Kidney glomerular epithelial cell (primary cell): Measurements from ENCODE around the gene PSEN1.
A peak's percentile ranks its signal among the peaks of the same experiment; 100 is the strongest.

Source experiments
- DNase-seq: peaks from one replicate; lab custom pipeline; 2025; lab: John Stamatoyannopoulos, UW

PSEN1 gene

DNA sequence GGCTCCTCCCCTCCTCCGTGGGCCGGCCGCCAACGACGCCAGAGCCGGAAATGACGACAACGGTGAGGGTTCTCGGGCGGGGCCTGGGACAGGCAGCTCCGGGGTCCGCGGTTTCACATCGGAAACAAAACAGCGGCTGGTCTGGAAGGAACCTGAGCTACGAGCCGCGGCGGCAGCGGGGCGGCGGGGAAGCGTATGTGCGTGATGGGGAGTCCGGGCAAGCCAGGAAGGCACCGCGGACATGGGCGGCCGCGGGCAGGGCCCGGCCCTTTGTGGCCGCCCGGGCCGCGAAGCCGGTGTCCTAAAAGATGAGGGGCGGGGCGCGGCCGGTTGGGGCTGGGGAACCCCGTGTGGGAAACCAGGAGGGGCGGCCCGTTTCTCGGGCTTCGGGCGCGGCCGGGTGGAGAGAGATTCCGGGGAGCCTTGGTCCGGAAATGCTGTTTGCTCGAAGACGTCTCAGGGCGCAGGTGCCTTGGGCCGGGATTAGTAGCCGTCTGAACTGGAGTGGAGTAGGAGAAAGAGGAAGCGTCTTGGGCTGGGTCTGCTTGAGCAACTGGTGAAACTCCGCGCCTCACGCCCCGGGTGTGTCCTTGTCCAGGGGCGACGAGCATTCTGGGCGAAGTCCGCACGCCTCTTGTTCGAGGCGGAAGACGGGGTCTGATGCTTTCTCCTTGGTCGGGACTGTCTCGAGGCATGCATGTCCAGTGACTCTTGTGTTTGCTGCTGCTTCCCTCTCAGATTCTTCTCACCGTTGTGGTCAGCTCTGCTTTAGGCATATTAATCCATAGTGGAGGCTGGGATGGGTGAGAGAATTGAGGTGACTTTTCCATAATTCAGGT lies at the start of gene PSEN1:
TSS of gene PSEN1 (plus strand) at position 121 of the 839 bp plus-strand sequence. CDS start 11,513 bp downstream, outside the sequence.
- peak; percentile 81 for DNase-seq

DNA sequence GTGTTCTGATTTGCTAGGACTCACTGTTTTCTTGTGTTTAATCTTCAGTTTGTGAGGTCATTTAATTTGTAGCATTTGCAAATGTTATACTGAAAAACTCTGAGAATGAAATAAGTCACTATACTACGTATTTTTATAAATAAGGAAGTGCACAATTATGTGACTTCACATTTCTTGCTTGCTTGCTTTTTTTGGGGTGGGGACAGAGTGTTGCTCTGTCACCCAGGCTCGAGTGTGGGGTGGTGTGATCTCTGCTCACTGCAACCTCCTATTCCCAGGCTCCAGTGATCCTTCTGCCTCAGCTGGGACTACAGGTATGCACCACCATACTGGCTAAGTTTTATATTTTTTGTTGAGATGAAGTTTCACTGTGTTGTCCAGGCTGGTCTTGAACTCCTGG lies 45.3 kb upstream of the PSEN1 start:
- no peak for DNase-seq

DNA sequence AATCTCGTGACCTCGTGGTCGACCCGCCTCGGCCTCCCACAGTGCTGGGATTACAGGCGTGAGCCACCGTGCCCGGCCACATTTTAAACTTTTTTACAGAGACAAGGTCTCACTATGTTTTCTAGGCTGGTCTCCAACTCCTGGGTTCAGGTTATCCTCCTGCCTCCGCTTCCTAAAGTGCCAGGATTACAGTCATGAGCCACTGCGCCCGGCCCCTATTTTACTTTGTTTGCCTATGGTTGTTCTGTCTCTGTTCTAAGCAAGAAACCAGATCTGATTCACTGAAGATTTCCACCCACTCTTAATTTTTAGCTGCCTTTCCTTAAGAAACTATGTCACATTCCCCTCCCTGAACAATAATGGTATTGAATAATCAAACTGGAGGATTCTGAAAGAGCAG lies 38.9 kb upstream of the PSEN1 start:
- DNase-seq = no peak

DNA sequence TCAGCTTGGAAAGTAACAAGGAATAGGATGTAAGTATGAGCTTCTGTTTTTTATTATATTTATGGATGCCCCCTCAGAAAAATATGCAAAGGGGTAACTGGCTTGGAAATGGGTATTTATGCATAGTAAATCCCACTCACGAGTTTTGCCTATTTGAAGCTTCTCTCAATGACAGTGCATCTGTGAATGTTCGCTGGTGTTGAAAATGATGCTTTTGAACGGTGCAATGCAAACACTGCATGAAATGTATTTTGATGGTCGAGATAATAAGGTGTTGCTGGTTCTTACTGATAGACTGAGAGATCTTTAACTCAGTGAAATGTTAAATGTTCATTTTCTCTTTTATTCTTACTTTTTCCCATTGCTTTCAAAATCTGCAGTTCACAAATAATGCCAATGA lies 36.0 kb upstream of the PSEN1 start:
- DNase-seq = no peak

DNA sequence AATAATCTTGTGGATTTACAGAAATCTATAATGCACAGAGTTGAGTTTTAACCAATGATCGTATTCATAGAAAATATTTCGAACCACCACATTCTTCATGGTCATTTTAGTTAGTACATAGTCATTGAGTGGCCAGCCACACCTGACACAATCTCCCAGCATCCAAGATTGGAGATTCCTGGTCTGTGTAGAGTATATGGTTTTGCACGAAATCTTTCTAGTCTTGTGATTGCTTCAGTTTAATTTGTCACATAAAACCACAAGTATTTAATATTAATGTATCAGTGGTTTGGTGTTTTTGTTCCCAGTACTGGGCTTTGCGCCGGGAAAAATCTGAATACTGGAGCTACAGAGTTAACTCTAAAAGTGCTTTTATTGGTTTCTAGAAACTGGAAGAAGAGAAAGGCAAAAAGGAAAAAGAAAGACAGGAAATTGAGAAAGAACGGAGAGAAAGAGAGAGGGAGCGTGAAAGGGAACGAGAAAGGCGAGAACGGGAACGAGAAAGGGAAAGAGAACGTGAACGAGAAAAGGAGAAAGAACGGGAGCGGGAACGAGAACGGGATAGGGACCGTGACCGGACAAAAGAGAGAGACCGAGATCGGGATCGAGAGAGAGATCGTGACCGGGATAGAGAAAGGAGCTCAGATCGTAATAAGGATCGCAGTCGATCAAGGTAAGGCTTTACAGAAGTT lies 33.4 kb upstream of the PSEN1 start:
- no peak for DNase-seq

DNA sequence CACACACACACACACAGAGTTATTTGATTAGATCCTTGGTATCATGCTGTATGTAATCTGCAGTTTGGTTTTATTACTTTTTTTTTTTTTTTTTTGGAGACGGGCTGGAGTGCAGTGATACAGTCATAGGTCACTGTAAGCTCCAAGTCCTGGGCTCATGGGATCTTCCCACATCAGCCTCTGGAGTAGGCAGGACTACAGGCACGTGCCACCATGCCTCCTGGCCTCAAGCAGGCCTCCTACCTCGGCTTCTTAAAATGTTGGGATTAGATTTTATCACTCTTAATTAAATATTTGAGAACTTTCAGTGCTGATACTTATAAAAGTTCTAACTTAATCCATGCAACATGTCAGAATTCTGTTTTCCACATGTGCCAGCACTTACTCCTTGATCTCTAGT lies 31.3 kb upstream of the PSEN1 start:
- DNase-seq = no peak

DNA sequence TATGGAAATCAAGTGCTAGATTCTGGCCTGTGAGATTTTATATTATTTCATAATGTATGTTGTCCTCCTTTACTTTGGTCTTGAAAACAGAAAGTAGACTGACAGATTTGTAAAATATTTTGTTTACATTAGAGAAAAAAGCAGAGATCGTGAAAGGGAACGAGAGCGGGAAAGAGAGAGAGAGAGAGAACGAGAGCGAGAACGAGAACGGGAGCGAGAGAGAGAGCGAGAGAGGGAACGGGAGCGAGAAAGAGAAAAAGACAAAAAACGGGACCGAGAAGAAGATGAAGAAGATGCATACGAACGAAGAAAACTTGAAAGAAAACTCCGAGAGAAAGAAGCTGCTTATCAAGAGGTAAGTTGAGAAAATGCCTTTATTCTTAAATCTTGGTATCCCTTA lies 30.6 kb upstream of the PSEN1 start:
- DNase-seq = no peak

DNA sequence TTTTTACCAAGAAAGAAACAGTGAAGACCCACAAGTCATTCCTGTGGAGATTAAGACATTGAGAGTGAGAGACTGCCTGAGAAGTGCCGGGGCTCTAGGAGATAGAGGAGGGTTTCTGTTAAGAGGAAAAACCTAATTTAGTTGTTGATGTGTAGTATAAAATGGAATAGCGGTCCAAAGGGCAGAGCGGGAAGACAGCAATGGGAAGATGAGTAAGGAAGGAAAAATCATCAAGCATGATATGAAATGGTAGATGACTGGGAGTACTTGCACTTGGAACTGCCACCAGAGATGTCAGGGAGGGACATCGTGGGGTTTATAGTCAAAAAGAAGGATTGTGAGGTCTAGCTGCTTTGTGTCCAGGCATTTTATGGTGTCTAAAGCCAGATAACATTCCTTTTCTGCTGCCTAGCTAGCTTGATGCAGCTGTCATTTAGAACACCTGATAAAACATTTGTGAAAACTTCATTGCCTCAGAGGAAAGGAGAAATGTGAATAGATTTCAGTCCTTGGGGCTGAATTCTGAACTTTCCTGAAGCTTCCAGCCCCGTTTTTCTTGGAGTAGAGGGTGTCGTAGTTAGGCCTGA lies 20.1 kb upstream of the PSEN1 start:
- DNase-seq = no peak

DNA sequence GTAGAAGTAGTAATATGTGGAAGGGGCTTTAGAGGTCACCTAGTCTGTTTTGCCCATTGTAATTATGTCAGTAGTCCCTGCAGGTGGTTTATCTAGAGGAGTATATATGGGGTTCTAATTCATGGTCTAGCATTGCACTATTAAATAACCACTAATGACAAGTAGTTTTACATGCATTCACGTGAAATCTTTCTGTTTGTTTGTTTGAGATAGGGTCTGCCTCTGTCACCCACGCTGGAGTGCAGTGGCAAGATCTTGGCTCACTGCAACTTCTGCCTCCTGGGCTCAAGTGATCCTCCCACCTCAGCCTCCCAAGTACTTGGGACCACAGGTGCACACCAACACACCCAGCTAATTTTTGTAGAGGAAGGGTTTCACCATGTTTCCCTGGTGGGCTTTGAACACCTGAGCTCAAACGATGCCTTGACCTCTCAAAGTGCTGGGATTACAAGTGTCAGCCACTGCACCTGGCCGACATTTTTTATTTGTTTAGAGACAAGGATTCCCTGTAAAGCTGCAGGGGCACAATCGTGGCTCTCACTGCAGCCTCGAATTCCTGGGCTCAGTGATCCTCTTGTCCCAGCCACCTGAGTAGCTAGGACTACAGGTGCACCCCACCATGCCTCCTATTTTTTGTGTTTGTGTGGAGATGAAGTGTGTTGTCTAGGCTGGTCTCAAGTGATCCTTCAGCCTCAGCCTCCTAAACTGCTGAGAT lies 12.0 kb upstream of the PSEN1 start:
- DNase-seq = no peak

DNA sequence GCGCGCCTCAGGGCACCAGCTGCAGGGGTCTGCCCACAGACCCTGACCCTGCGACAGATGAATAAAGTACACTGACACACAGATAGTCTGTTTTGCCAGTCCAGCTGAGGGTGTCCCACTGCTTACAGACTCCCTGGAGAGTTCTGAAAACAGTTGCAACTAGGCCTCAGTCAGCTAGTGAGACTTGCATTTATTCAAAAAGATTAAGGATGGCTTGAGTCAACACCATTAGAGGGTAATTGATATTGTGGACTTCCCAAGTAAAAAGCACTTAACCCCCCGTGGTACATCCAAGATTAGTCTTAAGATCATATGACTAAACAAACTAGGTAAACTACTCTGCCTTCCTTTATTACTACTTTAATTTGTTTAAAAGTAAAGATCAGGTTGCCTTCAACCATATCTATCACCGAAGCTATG lies 11.1 kb upstream of the PSEN1 start:
- DNase-seq = no peak

DNA sequence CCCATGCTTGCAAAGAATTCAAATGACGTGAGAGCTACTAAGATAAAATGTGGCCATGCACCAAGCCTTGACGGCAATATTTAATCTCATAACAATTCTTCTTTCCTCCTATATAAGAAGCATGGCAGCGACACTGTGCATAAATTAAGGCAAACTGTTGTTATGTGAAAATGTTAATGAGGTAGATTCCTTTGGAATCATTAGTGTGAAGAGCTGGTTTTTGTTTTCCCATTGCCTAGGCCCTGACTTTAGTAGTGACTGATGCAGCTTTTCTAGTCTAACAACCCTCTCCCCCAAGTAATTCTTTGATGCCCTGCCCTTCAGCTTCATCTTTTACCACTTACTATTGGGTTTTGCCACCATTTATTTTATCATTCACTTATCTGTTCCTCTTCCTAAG lies 10.6 kb upstream of the PSEN1 start:
- DNase-seq = no peak

DNA sequence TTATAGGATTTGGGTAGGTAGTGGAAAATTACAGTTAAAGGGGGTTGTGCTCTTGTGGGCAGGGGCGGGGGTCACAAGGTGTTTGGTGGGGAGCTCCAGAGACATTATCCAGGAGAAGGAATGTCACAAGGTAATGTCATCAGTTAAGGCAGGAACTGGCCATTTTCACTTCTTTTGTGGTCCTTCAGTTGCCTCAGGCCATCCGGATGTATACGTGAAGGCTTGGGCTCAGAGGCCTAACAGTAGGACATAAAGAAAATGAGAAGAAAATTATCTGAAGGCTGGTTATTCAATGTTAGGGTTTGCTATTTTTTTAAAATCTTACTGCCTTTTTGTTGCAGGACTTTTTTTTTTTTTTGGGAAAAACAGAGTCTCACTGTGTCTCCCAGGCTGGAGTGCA lies 2.5 kb upstream of the PSEN1 start:
- no peak for DNase-seq

DNA sequence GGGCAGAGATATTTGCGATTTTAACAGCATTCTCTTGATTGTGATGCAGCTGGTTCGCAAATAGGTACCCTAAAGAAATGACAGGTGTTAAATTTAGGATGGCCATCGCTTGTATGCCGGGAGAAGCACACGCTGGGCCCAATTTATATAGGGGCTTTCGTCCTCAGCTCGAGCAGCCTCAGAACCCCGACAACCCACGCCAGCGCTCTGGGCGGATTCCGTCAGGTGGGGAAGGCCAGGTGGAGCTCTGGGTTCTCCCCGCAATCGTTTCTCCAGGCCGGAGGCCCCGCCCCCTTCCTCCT lies 271 bp upstream of the PSEN1 start:
- DNase-seq = no peak

DNA sequence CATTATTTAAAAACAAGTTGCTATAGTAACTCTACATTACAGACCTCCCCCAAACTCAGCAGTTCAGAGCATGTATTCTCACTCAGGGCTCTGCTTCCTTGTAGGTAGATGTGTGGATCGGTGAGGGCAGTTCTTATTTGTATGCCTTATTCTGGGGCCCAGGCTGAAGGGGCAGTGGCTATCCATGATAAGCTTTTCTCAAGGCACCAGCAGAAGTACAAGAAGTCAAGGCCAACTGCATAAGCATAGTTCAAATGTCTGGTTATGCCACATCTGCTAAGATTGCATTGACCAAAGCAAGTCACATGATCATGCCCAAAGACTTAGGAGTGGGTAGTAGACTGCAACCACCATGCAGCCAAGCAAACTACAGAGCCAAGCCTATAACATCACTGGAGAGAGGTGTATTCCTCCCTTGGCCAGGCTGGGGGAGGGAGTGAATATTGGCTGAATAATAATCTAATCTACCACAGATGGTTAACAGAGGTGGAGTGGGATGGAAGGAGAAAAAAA lies 4.6 kb downstream of the PSEN1 start:
- DNase-seq = no peak

DNA sequence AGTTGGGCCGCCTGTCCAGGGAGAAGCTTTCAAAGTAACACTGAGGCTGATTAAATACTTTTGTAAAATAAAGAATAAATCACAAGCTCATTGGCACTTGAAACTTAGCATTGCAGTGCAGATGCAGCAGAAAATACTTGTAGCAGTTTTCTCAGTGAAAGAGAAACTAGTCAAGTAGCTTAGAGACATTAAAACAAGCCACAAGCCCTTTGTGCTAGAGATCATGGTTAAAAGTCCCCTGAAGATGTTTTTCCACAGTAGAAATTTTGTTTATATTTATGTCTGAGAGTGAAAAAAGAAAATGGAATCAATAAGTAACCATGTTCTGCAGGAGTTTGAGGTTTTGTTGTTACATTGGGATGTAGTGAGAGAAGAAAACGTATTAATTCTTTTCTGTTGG lies 5.9 kb downstream of the PSEN1 start:
- DNase-seq = no peak

DNA sequence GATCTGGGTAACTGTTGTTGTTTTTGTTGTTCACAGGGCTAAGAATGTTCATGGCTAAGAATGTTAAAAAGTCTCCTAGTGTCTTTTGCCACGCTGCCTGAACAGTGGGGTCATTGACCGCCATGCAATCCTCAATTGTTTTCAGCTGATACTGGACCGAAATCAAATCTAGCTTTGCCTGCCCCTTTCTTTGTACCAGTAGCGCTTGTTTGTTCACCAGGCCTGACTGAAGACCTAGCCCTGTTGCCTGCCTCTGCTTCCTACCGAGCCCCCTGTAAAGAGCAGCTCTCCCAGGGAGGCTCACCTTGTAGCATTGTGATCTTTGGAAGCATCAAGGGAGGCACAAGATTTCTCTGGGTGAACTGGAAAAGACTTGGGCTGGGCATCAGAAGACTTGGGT lies 6.7 kb downstream of the PSEN1 start:
- DNase-seq = no peak

DNA sequence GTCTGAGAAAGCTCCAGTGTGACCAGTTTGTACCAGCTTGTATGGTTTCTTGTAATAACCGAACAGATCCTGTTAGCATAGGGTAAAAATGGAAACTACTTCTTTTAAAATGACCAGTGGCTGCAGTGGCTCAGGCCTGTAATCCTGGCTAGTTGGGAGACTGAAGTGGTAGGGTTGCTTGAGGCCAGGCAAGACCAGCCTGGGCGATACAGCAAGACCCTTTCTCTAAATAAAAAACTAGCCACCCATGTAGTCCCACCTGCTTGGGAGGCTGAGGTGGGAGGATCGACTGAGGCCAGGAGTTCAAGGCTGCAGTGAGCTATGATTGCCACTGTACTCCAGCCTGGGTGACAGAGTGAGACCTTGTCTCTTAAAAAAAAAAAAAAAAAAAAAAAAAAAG lies 7.3 kb downstream of the PSEN1 start:
- DNase-seq = no peak

DNA sequence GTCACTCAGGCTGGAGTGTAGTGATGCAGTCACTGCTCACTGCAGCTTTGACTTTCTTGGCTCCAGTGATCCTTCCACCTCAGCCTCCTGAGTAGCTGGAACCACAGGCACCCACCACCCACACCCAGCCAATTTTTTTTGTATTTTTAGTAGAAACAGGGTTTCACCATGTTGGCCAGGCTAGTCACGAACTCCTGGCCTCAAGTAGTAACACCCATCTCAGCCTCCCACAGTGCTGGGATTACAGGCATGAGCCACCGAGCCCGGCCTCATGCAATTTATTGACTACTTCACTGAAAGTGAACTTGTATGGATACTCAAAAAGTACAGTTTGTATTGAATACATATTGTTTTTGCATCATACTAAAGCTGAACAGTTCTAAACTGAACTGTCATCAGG lies 9.1 kb downstream of the PSEN1 start:
- no peak for DNase-seq

DNA sequence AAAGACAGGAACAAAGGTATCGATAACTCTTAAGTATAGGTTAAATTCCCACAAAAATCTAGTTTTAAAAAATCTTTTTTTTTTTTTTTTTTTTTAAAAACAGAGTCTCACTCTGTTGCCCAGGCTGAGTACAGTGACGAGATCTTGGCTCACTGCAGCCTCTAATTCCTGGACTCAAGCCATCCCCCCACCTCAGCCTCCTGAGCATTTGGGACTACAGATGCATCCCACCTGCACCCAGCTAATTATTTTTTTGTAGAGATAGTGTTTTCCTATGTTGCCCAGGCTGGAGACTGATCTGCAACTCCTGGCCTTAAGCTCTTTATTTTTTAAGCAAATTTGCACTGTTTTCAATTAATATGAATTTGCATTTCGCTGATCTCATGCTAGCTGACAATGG lies 9.8 kb downstream of the PSEN1 start:
- no peak for DNase-seq

DNA sequence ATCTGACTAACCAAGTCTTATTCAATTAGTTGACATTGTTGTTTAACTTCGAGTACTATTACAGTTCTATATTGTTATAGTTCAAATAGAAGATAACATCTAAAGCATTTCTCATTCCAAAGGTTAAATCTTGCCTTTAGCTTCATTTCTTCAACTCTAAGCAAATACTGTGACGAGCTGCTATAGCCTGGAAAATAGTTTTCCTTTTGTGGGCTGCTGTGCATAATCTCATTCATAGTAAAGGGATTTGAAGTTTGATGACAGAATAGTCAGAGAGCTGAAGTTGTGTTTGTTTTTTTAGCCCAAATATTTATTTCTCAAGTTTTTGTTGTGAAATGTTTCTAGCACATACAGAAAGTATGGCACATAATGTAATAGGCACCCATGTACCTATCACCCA lies 13.4 kb downstream of the PSEN1 start:
- no peak for DNase-seq

DNA sequence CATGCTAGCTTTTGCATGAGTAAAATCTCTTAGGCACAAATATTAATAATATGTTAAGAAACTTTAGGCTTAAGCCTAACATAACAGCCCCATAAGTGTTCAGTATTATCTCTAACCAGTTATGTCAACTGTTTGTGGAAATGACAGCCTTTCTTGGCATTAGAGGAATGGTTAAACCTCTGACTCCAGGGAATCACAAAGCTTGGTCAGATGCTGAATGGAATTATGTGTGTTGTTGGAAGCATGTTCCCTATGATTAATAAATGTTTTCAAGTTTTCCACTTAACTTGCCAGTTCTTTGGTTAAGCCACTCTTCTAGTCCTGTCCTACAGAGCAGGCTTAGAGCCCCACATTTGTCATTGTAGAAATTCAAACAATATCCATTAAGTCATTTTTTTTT lies 17.0 kb downstream of the PSEN1 start:
- no peak for DNase-seq

DNA sequence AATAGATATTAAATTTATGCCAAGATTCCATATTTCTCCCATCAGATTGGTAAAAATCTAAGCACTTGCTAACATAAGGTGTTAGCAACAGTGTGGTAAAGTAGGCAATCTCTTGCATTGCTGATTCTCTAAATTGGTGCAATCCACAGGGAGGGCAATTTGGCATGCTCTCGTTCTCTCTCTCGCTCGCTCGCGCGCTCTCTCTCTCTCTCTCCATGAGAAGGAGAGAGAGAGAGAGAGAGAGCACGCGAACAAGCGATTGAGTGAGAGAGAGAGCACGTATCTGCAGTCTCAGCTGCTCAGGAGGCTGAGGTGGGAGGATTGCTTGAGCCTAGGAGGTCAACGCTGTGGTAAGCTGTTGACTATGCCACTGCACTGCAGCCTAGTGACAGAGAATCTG lies 25.9 kb downstream of the PSEN1 start:
- no peak for DNase-seq

DNA sequence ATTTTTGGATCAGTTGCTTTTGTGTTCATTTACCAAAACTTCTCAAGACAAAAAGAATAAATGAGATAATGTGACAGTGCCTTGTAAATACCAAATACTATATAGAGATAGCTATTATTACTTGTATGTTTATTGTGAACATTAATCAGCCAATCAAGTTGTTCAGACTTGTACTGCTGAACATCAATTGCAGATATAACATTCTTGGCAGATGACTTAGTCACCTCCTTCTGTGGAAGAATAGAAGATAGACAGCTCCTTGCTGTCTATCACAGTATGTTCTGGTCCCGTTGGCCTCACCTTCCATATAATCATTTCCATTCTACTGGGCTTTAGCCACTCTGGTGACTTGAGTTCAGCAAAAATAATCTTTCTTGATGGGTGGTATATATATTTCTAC lies 30.1 kb downstream of the PSEN1 start:
- no peak for DNase-seq
